CD4-positive, alpha-beta T cell (primary cell): ENCODE data around the gene ZBTB7C. TPM values are rescaled to one million over a fixed set of nuclear protein-coding genes. Genes with fewer than 3 reads are reported as not detected.

ENCODE experiments used
- ATAC-seq: fragments of 200-7000 bp; cut with Tn5 transposase; one replicate; pipeline ENCODE4 v1.10.0; 2022; ENCODE audit warnings: mild to moderate bottlenecking; ENCODE audit not compliant: poor library complexity
- CTCF ChIA-PET: fragments of 350-600 bp; sonication (Branson Sonifier 250); formaldehyde crosslinking; loops from one replicate; lab custom pipeline; 2021; ENCODE audit warnings: antibody characterized with exemption, inconsistent platforms; lab: Charles Lee
- POLR2A ChIA-PET: fragments of 350-600 bp; sonication (Branson Sonifier 250); formaldehyde crosslinking; loops from one replicate; lab custom pipeline; 2021; ENCODE audit warnings: antibody characterized with exemption, inconsistent platforms; lab: Charles Lee
- DNase-seq, 14 experiments: peaks; one replicate each; pipeline ENCODE4 v3.0.0-alpha.2; 2013 to 2020; ENCODE audit warnings: mixed read lengths in 2 of 14
- H3K27ac ChIP-seq, 2 donors: one replicate each; pipeline versions ENCODE4 v1.5.1 to v1.7.0; 2013; ENCODE audit warnings: low read length in 2 of 2, low read depth in 1 of 2, mild to moderate bottlenecking in 1 of 2
- H3K27me3 ChIP-seq, 2 experiments: 1 replicate in 1 of 2; 2 replicates in 1 of 2; pipeline versions ENCODE4 v1.6.1 to v1.7.0; 2013; ENCODE audit warnings: low read length in 2 of 2, control low read depth in 1 of 2, mild to moderate bottlenecking in 1 of 2, moderate library complexity in 1 of 2; ENCODE audit not compliant: insufficient read depth in 2 of 2, control insufficient read depth in 1 of 2
- H3K36me3 ChIP-seq: one replicate; pipeline ENCODE4 v1.6.1; 2013; ENCODE audit warnings: low read length, control low read depth; ENCODE audit not compliant: insufficient read depth
- H3K4me1 ChIP-seq: one replicate; pipeline ENCODE4 v1.6.1; 2013; ENCODE audit warnings: low read length, control low read depth; ENCODE audit not compliant: insufficient read depth
- H3K4me3 ChIP-seq: one replicate; pipeline ENCODE4 v1.5.1; 2013; ENCODE audit warnings: mild to moderate bottlenecking, low read length, moderate library complexity
- H3K9me3 ChIP-seq, 2 experiments: 1 replicate in 1 of 2; 2 replicates in 1 of 2; pipeline versions ENCODE4 v1.6.1 to v1.7.0; 2013; ENCODE audit warnings: low read length in 2 of 2, mild to moderate bottlenecking in 2 of 2, control low read depth in 1 of 2, moderate library complexity in 1 of 2; ENCODE audit not compliant: control insufficient read depth in 1 of 2, insufficient read depth in 1 of 2
- H3K27ac Mint-ChIP-seq: one replicate; pipeline ENCODE4 v1.8.0; 2020; ENCODE audit warnings: mixed read lengths
- H3K27me3 Mint-ChIP-seq: one replicate; pipeline ENCODE4 v1.8.0; 2021; ENCODE audit warnings: mixed read lengths
- H3K36me3 Mint-ChIP-seq: one replicate; pipeline ENCODE4 v1.8.0; 2021; ENCODE audit warnings: low read depth, mixed read lengths
- H3K4me1 Mint-ChIP-seq: one replicate; pipeline ENCODE4 v1.8.0; 2021; ENCODE audit warnings: low read depth, mixed read lengths
- H3K4me3 Mint-ChIP-seq: one replicate; pipeline ENCODE4 v1.8.0; 2020; ENCODE audit warnings: mild to moderate bottlenecking, mixed read lengths
- H3K9me3 Mint-ChIP-seq: one replicate; pipeline ENCODE4 v1.8.0; 2020; ENCODE audit warnings: mixed read lengths
- intact Hi-C, 2 experiments: fragments of 100-400 bp; cut with DNase I in 1 of 2; cut with micrococcal nuclease in 1 of 2; formaldehyde crosslinking; loops; one replicate each; pipeline versions ENCODE4 v1.15.1 to v1.9.0; 2023 to 2025; cut with DNase I, micrococcal nuclease
- total RNA-seq, 174 experiments: library from RNA in 2 of 174; stranded (reverse) in 2 of 174; gene quantifications; one replicate each; pipeline ENCODE4 v1.2.3 and lab custom pipeline; 2021 to 2026
- TF ChIP-seq, protein P1 (sequence below): fragments of 200-600 bp; IDR thresholded peaks from one replicate; pipeline ENCODE4 v1.8.0; 2022; ENCODE audit warnings: antibody characterized with exemption, mild to moderate bottlenecking

ZBTB7C gene
- total RNA-seq, 2 experiments from 2014 or later: not detected

- ChIA-PET CTCF (no interaction called here), POLR2A (no interaction called here)
- no peaks in the 10 kb centered on the region for H3K4me1 ChIP-seq
- intact Hi-C loops: loop anchor here in 1 of 2 experiments (10.0 kb wide), 1 partner anchor 333 kb away; no protein-coding TSS in a partner anchor
- ATAC-seq (no peak), DNase-seq (no peak)
- H3K36me3 ChIP-seq: no peaks in the 10 kb centered on the region
- Mint-ChIP-seq H3K4me3 (no peak overlapping the region), H3K36me3 (no peaks in the 10 kb centered on the region), H3K27me3 (peaks cover 48% of the 10 kb centered on the region), H3K4me1 (no peaks in the 10 kb centered on the region), H3K27ac (no peak overlapping the region), H3K9me3 (no peaks in the 10 kb centered on the region)
- no peak overlapping the region for H3K4me3 ChIP-seq
- H3K27ac ChIP-seq: no peak overlapping the region
- TF ChIP-seq, protein P1, sequence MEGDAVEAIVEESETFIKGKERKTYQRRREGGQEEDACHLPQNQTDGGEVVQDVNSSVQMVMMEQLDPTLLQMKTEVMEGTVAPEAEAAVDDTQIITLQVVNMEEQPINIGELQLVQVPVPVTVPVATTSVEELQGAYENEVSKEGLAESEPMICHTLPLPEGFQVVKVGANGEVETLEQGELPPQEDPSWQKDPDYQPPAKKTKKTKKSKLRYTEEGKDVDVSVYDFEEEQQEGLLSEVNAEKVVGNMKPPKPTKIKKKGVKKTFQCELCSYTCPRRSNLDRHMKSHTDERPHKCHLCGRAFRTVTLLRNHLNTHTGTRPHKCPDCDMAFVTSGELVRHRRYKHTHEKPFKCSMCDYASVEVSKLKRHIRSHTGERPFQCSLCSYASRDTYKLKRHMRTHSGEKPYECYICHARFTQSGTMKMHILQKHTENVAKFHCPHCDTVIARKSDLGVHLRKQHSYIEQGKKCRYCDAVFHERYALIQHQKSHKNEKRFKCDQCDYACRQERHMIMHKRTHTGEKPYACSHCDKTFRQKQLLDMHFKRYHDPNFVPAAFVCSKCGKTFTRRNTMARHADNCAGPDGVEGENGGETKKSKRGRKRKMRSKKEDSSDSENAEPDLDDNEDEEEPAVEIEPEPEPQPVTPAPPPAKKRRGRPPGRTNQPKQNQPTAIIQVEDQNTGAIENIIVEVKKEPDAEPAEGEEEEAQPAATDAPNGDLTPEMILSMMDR: no peak
- H3K9me3 ChIP-seq: no peaks in the 10 kb centered on the region
- H3K27me3 ChIP-seq: peaks cover 5 to 7% of the 10 kb centered on the region in 2 experiments
These were observed 301.0 kb downstream of the ZBTB7C start for GRCh38 chr18:48108136-48108535.

DNA sequence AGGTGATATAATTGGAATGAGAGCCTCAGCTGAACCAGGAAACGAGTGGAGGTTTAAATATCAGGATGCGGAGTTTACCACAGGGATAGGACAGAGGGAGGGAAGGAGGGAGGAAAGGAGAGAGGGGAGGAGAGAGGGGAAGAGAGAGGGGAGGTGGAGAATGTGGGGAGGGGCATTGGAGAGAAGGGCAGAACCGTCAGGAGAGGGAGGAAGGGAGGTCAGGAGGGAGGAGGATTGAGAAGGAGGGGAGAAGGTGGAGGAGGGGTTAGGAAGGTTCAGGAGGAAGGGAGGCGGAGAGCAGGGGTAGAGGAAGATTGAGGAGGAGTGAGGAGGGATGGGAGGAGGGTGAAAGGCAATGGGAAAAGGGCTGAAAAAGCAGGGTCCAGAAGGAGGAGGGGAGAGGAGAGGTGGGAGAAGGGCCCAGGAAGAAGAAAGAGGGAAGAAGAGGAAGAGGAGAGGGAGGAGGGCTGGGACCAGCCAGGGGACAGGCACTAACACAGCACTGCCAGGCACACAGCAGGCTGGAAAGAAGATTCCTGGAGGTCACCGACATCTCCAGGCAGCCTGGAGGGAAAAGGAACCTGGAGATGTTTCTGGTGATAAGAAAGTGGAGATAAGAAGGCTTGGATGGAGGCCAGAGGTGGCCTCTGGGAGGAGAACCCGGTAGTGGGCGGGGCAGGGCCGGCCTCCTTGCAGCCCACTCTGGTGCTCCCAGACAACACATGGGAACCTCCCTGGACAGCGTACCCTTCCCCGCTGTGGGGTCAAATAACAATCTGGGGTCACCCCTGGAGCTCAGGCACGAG, 302.0 kb downstream of the ZBTB7C start:
- H3K4me1 ChIP-seq: no peaks in the 10 kb centered on the region
- ATAC-seq (no peak), DNase-seq (peak in 1 of 14 experiments; percentile 16)
- TF ChIP-seq, protein P1: no peak
- intact Hi-C loops: loop anchor here in 1 of 2 experiments (10.0 kb wide), 1 partner anchor 332 kb away; no protein-coding TSS in a partner anchor
- H3K9me3 ChIP-seq: no peaks in the 10 kb centered on the region
- Mint-ChIP-seq H3K9me3 (no peaks in the 10 kb centered on the region), H3K27ac (no peak overlapping the region), H3K4me3 (no peak overlapping the region), H3K4me1 (no peaks in the 10 kb centered on the region), H3K27me3 (peaks cover 53% of the 10 kb centered on the region), H3K36me3 (no peaks in the 10 kb centered on the region)
- H3K4me3 ChIP-seq: no peak overlapping the region
- H3K27ac ChIP-seq: no peak overlapping the region
- ChIA-PET POLR2A (no interaction called here), CTCF (no interaction called here)
- H3K36me3 ChIP-seq: no peaks in the 10 kb centered on the region
- peaks cover 8% of the 10 kb centered on the region in 2 experiments for H3K27me3 ChIP-seq

- no peaks in the 10 kb centered on the region for H3K9me3 Mint-ChIP-seq
- no peaks in the 10 kb centered on the region for H3K36me3 Mint-ChIP-seq
These were observed 302.7 kb downstream of the ZBTB7C start for GRCh38 chr18:48106498-48106897.

More at GRCh38 chr18:48106498-48106897, 302.7 kb downstream of the ZBTB7C start:
- Histone ChIP-seq H3K36me3 (no peaks in the 10 kb centered on the region), H3K27ac (no peak overlapping the region), H3K4me1 (no peaks in the 10 kb centered on the region), H3K27me3 (peaks cover 8 to 9% of the 10 kb centered on the region in 2 experiments), H3K4me3 (no peak overlapping the region), H3K9me3 (no peaks in the 10 kb centered on the region)
- Mint-ChIP-seq H3K27me3 (peaks cover 57% of the 10 kb centered on the region), H3K27ac (no peak overlapping the region), H3K4me1 (no peaks in the 10 kb centered on the region), H3K4me3 (no peak overlapping the region)
- no peak for DNase-seq
- intact Hi-C loops: loop anchor here in 1 of 2 experiments (10.0 kb wide), 1 partner anchor 332 kb away; no protein-coding TSS in a partner anchor
- no peak for ATAC-seq
- POLR2A ChIA-PET: no interaction called here
- TF ChIP-seq, protein P1: no peak
- CTCF ChIA-PET: no interaction called here
